HG02943 (cell line): ENCODE results near the gene DHX30.
"Not testable (repeated sequence)": the region's sequence is repeated elsewhere in the genome, so short reads cannot be mapped to it uniquely, and the experiment has no call there.

ENCODE experiments used
- ATAC-seq: cut with Tn5 transposase; IDR thresholded peaks from one replicate; pipeline ENCODE4 v1.9.1; 2021; ENCODE audit warnings: mild to moderate bottlenecking, low read depth, moderate library complexity; ENCODE audit not compliant: unreplicated experiment

Gene DHX30

GRCh38 chr3:47802734-47803479, at the start of gene DHX30:
TSS of gene DHX30 (plus strand) at chr3:47803138. CDS start at chr3:47810684, 7,546 bp downstream.
- ATAC-seq = peak; percentile 64

GRCh38 chr3:47758261-47759025, 44.5 kb upstream of the DHX30 start:
- ATAC-seq = no peak

- not testable (repeated sequence) for ATAC-seq
These were observed 42.7 kb upstream of the DHX30 start for GRCh38 chr3:47760207-47760606.

- ATAC-seq = no peak
These were observed 41.9 kb upstream of the DHX30 start for GRCh38 chr3:47761046-47761445.

- no peak for ATAC-seq
These were observed 40.7 kb upstream of the DHX30 start for GRCh38 chr3:47762233-47762632.

GRCh38 chr3:47766186-47766585, 36.8 kb upstream of the DHX30 start:
- no peak for ATAC-seq

GRCh38 chr3:47772047-47772446, 30.9 kb upstream of the DHX30 start:
- no peak for ATAC-seq

GRCh38 chr3:47772788-47773187, 30.1 kb upstream of the DHX30 start:
- no peak for ATAC-seq

GRCh38 chr3:47778746-47779145, 24.2 kb upstream of the DHX30 start:
- ATAC-seq = no peak

- peak; percentile 31 for ATAC-seq
These were observed 21.9 kb upstream of the DHX30 start for GRCh38 chr3:47780741-47781684.

- ATAC-seq = peak; percentile 76
These were observed 21.1 kb upstream of the DHX30 start, which contains the start of gene SMARCC1 for GRCh38 chr3:47781685-47782445. TSS of gene SMARCC1 (minus strand) at chr3:47781893. CDS start at chr3:47781797, 96 bp downstream.

- peak; percentile 16 for ATAC-seq
These were observed 20.3 kb upstream of the DHX30 start for GRCh38 chr3:47782446-47783308.

- no peak for ATAC-seq
These were observed 19.3 kb upstream of the DHX30 start for GRCh38 chr3:47783673-47784072.

- ATAC-seq = no peak
These were observed 11.6 kb upstream of the DHX30 start for GRCh38 chr3:47791193-47791855.

GRCh38 chr3:47792699-47793098, 10.2 kb upstream of the DHX30 start:
- ATAC-seq = no peak

- ATAC-seq = no peak
These were observed 8.4 kb upstream of the DHX30 start for GRCh38 chr3:47794544-47794943.

GRCh38 chr3:47799733-47800132, 3.2 kb upstream of the DHX30 start:
- ATAC-seq = no peak

- no peak for ATAC-seq
These were observed 615 bp downstream of the DHX30 start for GRCh38 chr3:47803480-47804025.
